ENCODE results near the gene TPST1. TPM values are rescaled to one million over a fixed set of nuclear protein-coding genes. Genes with fewer than 3 reads are reported as not detected.

The TPST1 gene
- total RNA-seq, 2 experiments from 2014 or later = 2.0 to 2.9 TPM

GRCh38 chr7:66236713-66237303, 31.7 kb downstream of the TPST1 start:
- Mint-ChIP-seq H3K36me3 (peaks cover 1% of the 10 kb centered on the region), H3K27me3 (no peaks in the 10 kb centered on the region), H3K27ac (no peak overlapping the region), H3K4me1 (peaks cover 4% of the 10 kb centered on the region), H3K4me3 (no peak overlapping the region), H3K9me3 (no peaks in the 10 kb centered on the region)
- DNase-seq (no peak), ATAC-seq (ENCODE audit: low read depth) (no peak)
- POLR2A ChIA-PET = no interaction called here

- H3K36me3 Mint-ChIP-seq = peaks cover 1% of the 10 kb centered on the region
- H3K4me1 Mint-ChIP-seq = peaks cover 4% of the 10 kb centered on the region
- no peaks in the 10 kb centered on the region for H3K27me3 Mint-ChIP-seq
- ATAC-seq (ENCODE audit: low read depth) (no peak), DNase-seq (no peak)
- H3K4me3 Mint-ChIP-seq = no peak overlapping the region
- H3K9me3 Mint-ChIP-seq = no peaks in the 10 kb centered on the region
- H3K27ac Mint-ChIP-seq = no peak overlapping the region
- POLR2A ChIA-PET = no interaction called here
Observed at GRCh38 chr7:66237906-66238772, 33.0 kb downstream of the TPST1 start.

GRCh38 chr7:66238773-66239466, 33.8 kb downstream of the TPST1 start:
- DNase-seq (no peak), ATAC-seq (ENCODE audit: low read depth) (no peak)
- Mint-ChIP-seq H3K36me3 (no peaks in the 10 kb centered on the region), H3K27me3 (no peaks in the 10 kb centered on the region), H3K27ac (no peak overlapping the region), H3K4me1 (peaks cover 4% of the 10 kb centered on the region), H3K4me3 (no peak overlapping the region), H3K9me3 (no peaks in the 10 kb centered on the region)
- POLR2A ChIA-PET = no interaction called here

GRCh38 chr7:66239467-66239856, 34.3 kb downstream of the TPST1 start:
- Mint-ChIP-seq H3K27ac (no peak overlapping the region), H3K27me3 (no peaks in the 10 kb centered on the region), H3K36me3 (no peaks in the 10 kb centered on the region), H3K4me1 (peaks cover 4% of the 10 kb centered on the region), H3K4me3 (no peak overlapping the region), H3K9me3 (no peaks in the 10 kb centered on the region)
- ATAC-seq (ENCODE audit: low read depth) (no peak), DNase-seq (no peak)
- POLR2A ChIA-PET = no interaction called here

GRCh38 chr7:66245008-66245407, 39.9 kb downstream of the TPST1 start:
- no peak for DNase-seq
- no peaks in the 10 kb centered on the region for H3K27me3 Mint-ChIP-seq
- no peak overlapping the region for H3K4me3 Mint-ChIP-seq
- no peaks in the 10 kb centered on the region for H3K36me3 Mint-ChIP-seq
- POLR2A ChIA-PET = no interaction called here
- no peak for ATAC-seq (ENCODE audit: low read depth)
- no peaks in the 10 kb centered on the region for H3K9me3 Mint-ChIP-seq
- H3K4me1 Mint-ChIP-seq = no peaks in the 10 kb centered on the region
- no peak overlapping the region for H3K27ac Mint-ChIP-seq

- no peak for DNase-seq
- POLR2A ChIA-PET = no interaction called here
- H3K4me3 Mint-ChIP-seq = no peak overlapping the region
- no peak overlapping the region for H3K27ac Mint-ChIP-seq
- no peaks in the 10 kb centered on the region for H3K4me1 Mint-ChIP-seq
- no peaks in the 10 kb centered on the region for H3K27me3 Mint-ChIP-seq
- no peak for ATAC-seq (ENCODE audit: low read depth)
- no peaks in the 10 kb centered on the region for H3K36me3 Mint-ChIP-seq
- H3K9me3 Mint-ChIP-seq = no peaks in the 10 kb centered on the region
Observed at GRCh38 chr7:66246554-66247171, 41.5 kb downstream of the TPST1 start.

GRCh38 chr7:66247380-66248078, 42.4 kb downstream of the TPST1 start:
- DNase-seq = no peak
- no peaks in the 10 kb centered on the region for H3K27me3 Mint-ChIP-seq
- no peak overlapping the region for H3K4me3 Mint-ChIP-seq
- no peaks in the 10 kb centered on the region for H3K9me3 Mint-ChIP-seq
- no peak for ATAC-seq (ENCODE audit: low read depth)
- no peaks in the 10 kb centered on the region for H3K36me3 Mint-ChIP-seq
- POLR2A ChIA-PET = no interaction called here
- no peak overlapping the region for H3K27ac Mint-ChIP-seq
- H3K4me1 Mint-ChIP-seq = no peaks in the 10 kb centered on the region

GRCh38 chr7:66250711-66251110, 45.6 kb downstream of the TPST1 start:
- ATAC-seq (ENCODE audit: low read depth) (no peak), DNase-seq (no peak)
- Mint-ChIP-seq H3K27ac (no peak overlapping the region), H3K9me3 (no peaks in the 10 kb centered on the region), H3K4me3 (no peak overlapping the region), H3K27me3 (no peaks in the 10 kb centered on the region), H3K36me3 (no peaks in the 10 kb centered on the region), H3K4me1 (no peaks in the 10 kb centered on the region)
- POLR2A ChIA-PET = no interaction called here

- no peak overlapping the region for H3K4me3 Mint-ChIP-seq
- H3K27ac Mint-ChIP-seq = no peak overlapping the region
- H3K27me3 Mint-ChIP-seq = peaks cover 2% of the 10 kb centered on the region
- H3K36me3 Mint-ChIP-seq = peaks cover 3% of the 10 kb centered on the region
- H3K4me1 Mint-ChIP-seq = no peaks in the 10 kb centered on the region
- DNase-seq = no peak
- H3K9me3 Mint-ChIP-seq = peaks cover 1% of the 10 kb centered on the region
- POLR2A ChIA-PET = no interaction called here
- ATAC-seq (ENCODE audit: low read depth) = no peak
Observed at GRCh38 chr7:66255534-66256100, 50.5 kb downstream of the TPST1 start.

- H3K27ac Mint-ChIP-seq = no peak overlapping the region
- H3K4me1 Mint-ChIP-seq = no peaks in the 10 kb centered on the region
- POLR2A ChIA-PET = no interaction called here
- H3K9me3 Mint-ChIP-seq = peaks cover 2% of the 10 kb centered on the region
- no peak for DNase-seq
- peaks cover 2% of the 10 kb centered on the region for H3K27me3 Mint-ChIP-seq
- peaks cover 4% of the 10 kb centered on the region for H3K36me3 Mint-ChIP-seq
- no peak for ATAC-seq (ENCODE audit: low read depth)
- H3K4me3 Mint-ChIP-seq = no peak overlapping the region
Observed at GRCh38 chr7:66256281-66256680, 51.1 kb downstream of the TPST1 start.

- peaks cover 2% of the 10 kb centered on the region for H3K27me3 Mint-ChIP-seq
- DNase-seq (no peak), ATAC-seq (ENCODE audit: low read depth) (no peak)
- no peaks in the 10 kb centered on the region for H3K4me1 Mint-ChIP-seq
- POLR2A ChIA-PET = no interaction called here
- no peak overlapping the region for H3K27ac Mint-ChIP-seq
- peaks cover 3% of the 10 kb centered on the region for H3K9me3 Mint-ChIP-seq
- H3K36me3 Mint-ChIP-seq = peaks cover 4% of the 10 kb centered on the region
- no peak overlapping the region for H3K4me3 Mint-ChIP-seq
Observed at GRCh38 chr7:66257481-66257880, 52.3 kb downstream of the TPST1 start.

- Mint-ChIP-seq H3K4me1 (no peaks in the 10 kb centered on the region), H3K27me3 (peaks cover 2% of the 10 kb centered on the region), H3K9me3 (peaks cover 6% of the 10 kb centered on the region), H3K27ac (no peak overlapping the region), H3K4me3 (no peak overlapping the region), H3K36me3 (peaks cover 4% of the 10 kb centered on the region)
- ATAC-seq (ENCODE audit: low read depth) = no peak
- DNase-seq = no peak
- POLR2A ChIA-PET = no interaction called here
Observed at GRCh38 chr7:66258409-66258808, 53.3 kb downstream of the TPST1 start.

- peaks cover 4% of the 10 kb centered on the region for H3K36me3 Mint-ChIP-seq
- H3K27ac Mint-ChIP-seq = no peak overlapping the region
Observed at GRCh38 chr7:66261941-66262340, 56.8 kb downstream of the TPST1 start.

More at GRCh38 chr7:66261941-66262340, 56.8 kb downstream of the TPST1 start:
- POLR2A ChIA-PET = no interaction called here
- H3K9me3 Mint-ChIP-seq = peaks cover 22% of the 10 kb centered on the region
- no peak overlapping the region for H3K4me3 Mint-ChIP-seq
- peaks cover 2% of the 10 kb centered on the region for H3K27me3 Mint-ChIP-seq
- H3K4me1 Mint-ChIP-seq = no peaks in the 10 kb centered on the region
- DNase-seq = no peak
- ATAC-seq (ENCODE audit: low read depth) = no peak
